HepG2 (cell line): ENCODE results near the gene PSAP. TPM values are rescaled to one million over a fixed set of nuclear protein-coding genes. Genes with fewer than 3 reads are reported as not detected.

Experiments used
- ATAC-seq: fragments of 200-7000 bp; cut with Tn5 transposase; 3 replicates; pipeline ENCODE4 v1.9.1; 2020; ENCODE audit warnings: mild to moderate bottlenecking, moderate library complexity
- BruUV-seq: library from RNA; stranded (reverse); fragments of 400-500 nt; replicated peaks from 2 replicates; lab custom pipeline; 2021; lab: Mats Ljungman, UMichigan
- CTCF ChIA-PET: fragments of 300-600 bp; formaldehyde crosslinking; extraction: SDS; loops from one replicate; lab custom pipeline; 2021; ENCODE audit warnings: low total read pairs, inconsistent platforms, low intra/inter-chr PET ratio; lab: Yijun Ruan, JAX
- POLR2A ChIA-PET: fragments of 350-600 bp; sonication (Branson Sonifier 250); formaldehyde crosslinking; loops from one replicate; lab custom pipeline; 2020; ENCODE audit warnings: antibody characterized with exemption, inconsistent platforms; lab: Yijun Ruan, JAX
- DNase-seq: peaks from one replicate; pipeline ENCODE4 v3.0.0-alpha.2; 2015; ENCODE audit warnings: low spot score
- FAIRE-seq: peaks from 3 replicates; lab custom pipeline; 2011; peaks lifted over from hg19 to GRCh38; lab: Jason Lieb, UNC
- H2AFZ ChIP-seq: one replicate; pipeline ENCODE4 v1.6.1; 2011; ENCODE audit warnings: low read length, inconsistent platforms
- H3K27ac ChIP-seq: fragments of 300-600 bp; 3 replicates; pipeline ENCODE4 v1.8.0; 2011; ENCODE audit warnings: mixed run types, mild to moderate bottlenecking, mixed read lengths, low read length, inconsistent platforms; ENCODE audit not compliant: insufficient read depth; ENCODE audit errors: extremely low read length
- H3K27me3 ChIP-seq, 2 experiments: fragments of 200-600 bp in 1 of 2; 2 replicates in 1 of 2; 3 replicates in 1 of 2; pipeline versions ENCODE4 v1.6.0 to v1.8.0; 2011; ENCODE audit warnings: low read length in 2 of 2, mild to moderate bottlenecking in 2 of 2, moderate library complexity in 2 of 2, inconsistent platforms in 1 of 2; ENCODE audit not compliant: insufficient read depth in 2 of 2, control insufficient read depth in 1 of 2
- H3K36me3 ChIP-seq, 2 experiments: fragments of 200-600 bp in 1 of 2; replicated peaks in 1 of 2; 2 replicates in 1 of 2; 3 replicates in 1 of 2; pipeline versions ENCODE4 v1.5.1 to v1.8.0; 2011; ENCODE audit warnings: low read length in 2 of 2, inconsistent platforms in 1 of 2; ENCODE audit not compliant: insufficient read depth in 2 of 2, control insufficient read depth in 1 of 2
- H3K4me1 ChIP-seq: 2 replicates; pipeline ENCODE4 v1.5.1; 2012; ENCODE audit warnings: low read length, inconsistent platforms; ENCODE audit not compliant: insufficient read depth
- H3K4me2 ChIP-seq: 2 replicates; pipeline ENCODE4 v1.6.0; 2011; ENCODE audit warnings: low read depth, low read length, inconsistent platforms
- H3K4me3 ChIP-seq, 3 experiments: fragments of 200-600 bp in 1 of 3; sonication (generic), shearing (Covaris generic) in 1 of 3; replicated peaks in 1 of 3; 2 replicates each; pipeline ENCODE4 v1.5.1; 2011 to 2016; ENCODE audit warnings: low read length in 3 of 3, inconsistent platforms in 2 of 3, low read depth in 2 of 3, mild to moderate bottlenecking in 2 of 3, control low read depth in 1 of 3, mixed read lengths in 1 of 3; ENCODE audit not compliant: insufficient read depth in 1 of 3
- H3K79me2 ChIP-seq: one replicate; pipeline ENCODE4 v1.6.1; 2011; ENCODE audit warnings: low read length, inconsistent platforms; ENCODE audit not compliant: insufficient read depth
- H3K9ac ChIP-seq: 2 replicates; pipeline ENCODE4 v1.6.0; 2011; ENCODE audit warnings: mild to moderate bottlenecking, low read depth, low read length, inconsistent platforms; ENCODE audit not compliant: insufficient read depth
- H3K9me3 ChIP-seq: 2 replicates; pipeline ENCODE4 v1.5.1; 2012; ENCODE audit warnings: mild to moderate bottlenecking, low read length
- H4K20me1 ChIP-seq: 2 replicates; pipeline ENCODE4 v1.6.0; 2011; ENCODE audit warnings: inconsistent platforms, mild to moderate bottlenecking, low read length, moderate library complexity; ENCODE audit not compliant: insufficient read depth
- ADNP ChIP-seq: sonication (generic); formaldehyde crosslinking; IDR thresholded peaks from 2 replicates; pipeline ENCODE4 v1.4.0; 2020; ENCODE audit warnings: missing genetic modification reagents
- CHD4 ChIP-seq: fragments of 200-600 bp; sonication (generic); IDR thresholded peaks from 2 replicates; pipeline ENCODE4 v1.7.0; 2017; ENCODE audit warnings: mild to moderate bottlenecking, low read length, borderline replicate concordance
- DNMT1 ChIP-seq: sonication (generic); formaldehyde crosslinking; IDR thresholded peaks from 2 replicates; pipeline ENCODE4 v1.5.1; 2020; ENCODE audit warnings: mild to moderate bottlenecking, missing genetic modification reagents
- GLI4 ChIP-seq: sonication (generic); formaldehyde crosslinking; IDR thresholded peaks from 2 replicates; pipeline ENCODE4 v1.5.1; 2020; ENCODE audit warnings: missing genetic modification reagents, mild to moderate bottlenecking, moderate library complexity, borderline replicate concordance
- KAT2B ChIP-seq: fragments of 150-350 bp; IDR thresholded peaks from 2 replicates; pipeline ENCODE4 v1.6.1; 2014; ENCODE audit warnings: low read depth, low read length, borderline replicate concordance
- MIXL1 ChIP-seq: IDR thresholded peaks from 2 replicates; pipeline ENCODE4 v1.6.1; 2016
- NFIC ChIP-seq: IDR thresholded peaks from 2 replicates; pipeline ENCODE4 v1.6.1; 2012; ENCODE audit warnings: mild to moderate bottlenecking, low read length, inconsistent platforms
- NFYC ChIP-seq: IDR thresholded peaks from 2 replicates; pipeline ENCODE4 v1.6.1; 2016; ENCODE audit warnings: missing genetic modification reagents, missing compliant biosample characterization
- POLR2AphosphoS5 ChIP-seq: IDR thresholded peaks from 2 replicates; pipeline ENCODE4 v1.6.1; 2012; ENCODE audit warnings: low read depth, low read length
- SIX1 ChIP-seq: sonication (generic); formaldehyde crosslinking; IDR thresholded peaks from 2 replicates; pipeline ENCODE4 v1.4.0; 2020; ENCODE audit warnings: missing genetic modification reagents, borderline replicate concordance
- SRY ChIP-seq: sonication (generic); formaldehyde crosslinking; IDR thresholded peaks from 2 replicates; pipeline ENCODE4 v1.8.0; 2022; ENCODE audit warnings: mild to moderate bottlenecking, missing genetic modification reagents
- ZBTB4 ChIP-seq: sonication (generic); formaldehyde crosslinking; IDR thresholded peaks from 2 replicates; pipeline ENCODE4 v1.4.0; 2020; ENCODE audit warnings: missing genetic modification reagents, mild to moderate bottlenecking, borderline replicate concordance
- ZBTB8A ChIP-seq: sonication (generic); formaldehyde crosslinking; IDR thresholded peaks from 2 replicates; pipeline ENCODE4 v1.4.0; 2020; ENCODE audit warnings: mild to moderate bottlenecking, low read depth, missing genetic modification reagents, borderline replicate concordance
- ZNF326 ChIP-seq: sonication (generic); formaldehyde crosslinking; IDR thresholded peaks from 2 replicates; pipeline ENCODE4 v1.4.0; 2020; ENCODE audit warnings: missing genetic modification reagents, borderline replicate concordance
- ZNF343 ChIP-seq: sonication (generic); formaldehyde crosslinking; IDR thresholded peaks from 2 replicates; pipeline ENCODE4 v1.4.0; 2020; ENCODE audit warnings: mild to moderate bottlenecking, missing genetic modification reagents
- ZNF740 ChIP-seq: sonication (generic); formaldehyde crosslinking; IDR thresholded peaks from 2 replicates; pipeline ENCODE4 v1.4.0; 2020; ENCODE audit warnings: missing genetic modification reagents
- ZNF878 ChIP-seq: sonication (generic); formaldehyde crosslinking; IDR thresholded peaks from 2 replicates; pipeline ENCODE4 v1.8.1; 2023; ENCODE audit warnings: mild to moderate bottlenecking, missing genetic modification reagents, moderate library complexity
- WGBS: methylation state at CpG from one replicate; pipeline ENCODE4 v1.1.6; 2017; ENCODE audit warnings: low lambda C conversion rate; 5-methylcytosine and 5-hydroxymethylcytosine counted together
- in situ Hi-C: cut with HindIII; loops from 2 replicates; pipeline ENCODE4 v1.10.0; 2017; ENCODE audit warnings: low pct_unique_long_range_greater_than_20kb; ENCODE audit not compliant: extremely low pct_ligation_motif_present
- intact Hi-C: fragments of 100-400 bp; cut with micrococcal nuclease; formaldehyde crosslinking; loops from one replicate; pipeline ENCODE4 v1.10.0; 2022; ENCODE audit not compliant: unreplicated experiment
- polyA plus RNA-seq, 8 experiments: library from polyadenylated mRNA; depleted of rRNA in 3 of 8; stranded (reverse) in 7 of 8; unstranded in 1 of 8; fragments of >200 nt; fragmentation: Illumina TruSeq in 4 of 8; extraction: Trizol in 4 of 8; gene quantifications; 2 replicates each; pipeline versions ENCODE4 v1.2.1 to v1.2.3, GENCODE V29; 2011 to 2016; ENCODE audit warnings: low read depth in 4 of 8, missing spikeins in 1 of 8, mixed read lengths in 1 of 8; ENCODE audit not compliant: insufficient read depth in 1 of 8
- total RNA-seq, 5 experiments: library from RNA; depleted of rRNA; stranded (reverse); fragments of >200 nt; fragmentation: Illumina TruSeq; extraction: Trizol; gene quantifications; 2 replicates each; pipeline ENCODE4 v1.2.3, GENCODE V29; 2016; ENCODE audit warnings: low read depth in 1 of 5
- TF ChIP-seq, protein P1 (sequence below): sonication (generic); formaldehyde crosslinking; IDR thresholded peaks from 2 replicates; pipeline ENCODE4 v1.4.0; 2020; ENCODE audit warnings: missing genetic modification reagents, mild to moderate bottlenecking, borderline replicate concordance

The PSAP gene
- total and polyA plus RNA-seq, 2 of the 13 experiments (the other 11 are each of a cell fraction or from before 2014, with no cell fraction given): 323 to 643 TPM

- Histone ChIP-seq H3K4me1 (peaks cover 32% of the 10 kb centered on the region), H3K9me3 (no peaks in the 10 kb centered on the region), H3K79me2 (no peaks in the 10 kb centered on the region), H3K9ac (no peak overlapping the region), H3K27me3 (no peaks in the 10 kb centered on the region), H3K27ac (no peak overlapping the region), H3K4me3 (no peak overlapping the region), H3K4me2 (no peak overlapping the region), H3K36me3 (no peaks in the 10 kb centered on the region), H2AFZ (no peak overlapping the region), H4K20me1 (no peaks in the 10 kb centered on the region)
- TF ChIP-seq, protein P1, sequence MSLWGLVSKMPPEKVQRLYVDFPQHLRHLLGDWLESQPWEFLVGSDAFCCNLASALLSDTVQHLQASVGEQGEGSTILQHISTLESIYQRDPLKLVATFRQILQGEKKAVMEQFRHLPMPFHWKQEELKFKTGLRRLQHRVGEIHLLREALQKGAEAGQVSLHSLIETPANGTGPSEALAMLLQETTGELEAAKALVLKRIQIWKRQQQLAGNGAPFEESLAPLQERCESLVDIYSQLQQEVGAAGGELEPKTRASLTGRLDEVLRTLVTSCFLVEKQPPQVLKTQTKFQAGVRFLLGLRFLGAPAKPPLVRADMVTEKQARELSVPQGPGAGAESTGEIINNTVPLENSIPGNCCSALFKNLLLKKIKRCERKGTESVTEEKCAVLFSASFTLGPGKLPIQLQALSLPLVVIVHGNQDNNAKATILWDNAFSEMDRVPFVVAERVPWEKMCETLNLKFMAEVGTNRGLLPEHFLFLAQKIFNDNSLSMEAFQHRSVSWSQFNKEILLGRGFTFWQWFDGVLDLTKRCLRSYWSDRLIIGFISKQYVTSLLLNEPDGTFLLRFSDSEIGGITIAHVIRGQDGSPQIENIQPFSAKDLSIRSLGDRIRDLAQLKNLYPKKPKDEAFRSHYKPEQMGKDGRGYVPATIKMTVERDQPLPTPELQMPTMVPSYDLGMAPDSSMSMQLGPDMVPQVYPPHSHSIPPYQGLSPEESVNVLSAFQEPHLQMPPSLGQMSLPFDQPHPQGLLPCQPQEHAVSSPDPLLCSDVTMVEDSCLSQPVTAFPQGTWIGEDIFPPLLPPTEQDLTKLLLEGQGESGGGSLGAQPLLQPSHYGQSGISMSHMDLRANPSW: no peak
- TF ChIP-seq SIX1: no peak
- TF ChIP-seq GLI4: no peak
- TF ChIP-seq POLR2AphosphoS5: no peak
- no peak for TF ChIP-seq NFYC (CRISPR knock-in tag)
- no peak for TF ChIP-seq ZBTB4 (CRISPR knock-in tag)
- no peak for TF ChIP-seq ZNF878 (CRISPR knock-in tag)
- no peak for TF ChIP-seq MIXL1 (CRISPR knock-in tag)
- no peak for TF ChIP-seq ZNF343
- no peak for TF ChIP-seq DNMT1 (CRISPR knock-in tag)
- no peak for TF ChIP-seq KAT2B
- no peak for TF ChIP-seq CHD4
- no peak for TF ChIP-seq ZBTB8A (CRISPR knock-in tag)
- TF ChIP-seq ADNP (CRISPR knock-in tag): no peak
- no peak for TF ChIP-seq ZNF326 (CRISPR knock-in tag)
- no peak for TF ChIP-seq ZNF740 (CRISPR knock-in tag)
- TF ChIP-seq SRY (CRISPR knock-in tag): no peak
- TF ChIP-seq NFIC: no peak
- ATAC-seq (peak; percentile 18; the same call in 1 of the 3 replicates), FAIRE-seq (no peak), DNase-seq (no peak)
- no TSS peak for BruUV-seq
- ChIA-PET CTCF (no interaction called here), POLR2A (interaction anchor here (1.0 kb wide), 1 partner anchor 14 kb away, joined by 4 read pairs; the partner anchor contains the start of gene PSAP)
- 87% methylated on average over 3 of the region's 7 CpGs for WGBS
- in situ Hi-C loops (no loop called here), intact Hi-C loops (no loop called here)
Measured at GRCh38 chr10:71865561-71866041, 14.6 kb upstream of the PSAP start.
